PC-3 (cell line): ENCODE data around the gene ADGRV1.

Experiments
- EZH2 ChIP-seq: fragments of 300-600 bp; sonication (generic); IDR thresholded peaks from one replicate; pipeline ENCODE4 v1.6.1; 2017; ENCODE audit warnings: antibody characterized with exemption, mild to moderate bottlenecking, low read length; ENCODE audit not compliant: unreplicated experiment
- TF ChIP-seq, protein P1 (sequence below): fragments of 300-600 bp; sonication (generic); conservative IDR thresholded peaks from 2 replicates; pipeline ENCODE4 v1.5.1; 2017; ENCODE audit warnings: antibody characterized with exemption, low read depth, mild to moderate bottlenecking, low read length

DNA sequence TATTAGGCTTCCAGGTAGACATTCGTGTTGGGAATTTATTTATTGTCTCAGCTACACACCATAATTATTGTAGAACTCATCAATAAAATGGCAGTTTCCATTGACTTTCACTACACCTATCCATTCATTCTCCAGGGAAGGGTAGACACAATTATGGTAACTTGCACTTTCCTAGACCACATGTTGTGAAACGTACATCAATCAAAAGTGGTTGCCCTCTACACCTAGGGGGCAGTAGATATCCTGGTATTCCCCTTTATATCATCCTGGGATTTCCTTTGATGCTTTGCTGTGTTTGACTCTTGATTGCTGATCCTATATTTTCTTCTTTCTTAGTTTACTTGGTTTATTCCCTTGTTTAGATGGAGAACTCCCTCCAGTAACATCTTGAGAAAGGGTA lies 47.9 kb downstream of the ADGRV1 start:
- TF ChIP-seq, protein P1, sequence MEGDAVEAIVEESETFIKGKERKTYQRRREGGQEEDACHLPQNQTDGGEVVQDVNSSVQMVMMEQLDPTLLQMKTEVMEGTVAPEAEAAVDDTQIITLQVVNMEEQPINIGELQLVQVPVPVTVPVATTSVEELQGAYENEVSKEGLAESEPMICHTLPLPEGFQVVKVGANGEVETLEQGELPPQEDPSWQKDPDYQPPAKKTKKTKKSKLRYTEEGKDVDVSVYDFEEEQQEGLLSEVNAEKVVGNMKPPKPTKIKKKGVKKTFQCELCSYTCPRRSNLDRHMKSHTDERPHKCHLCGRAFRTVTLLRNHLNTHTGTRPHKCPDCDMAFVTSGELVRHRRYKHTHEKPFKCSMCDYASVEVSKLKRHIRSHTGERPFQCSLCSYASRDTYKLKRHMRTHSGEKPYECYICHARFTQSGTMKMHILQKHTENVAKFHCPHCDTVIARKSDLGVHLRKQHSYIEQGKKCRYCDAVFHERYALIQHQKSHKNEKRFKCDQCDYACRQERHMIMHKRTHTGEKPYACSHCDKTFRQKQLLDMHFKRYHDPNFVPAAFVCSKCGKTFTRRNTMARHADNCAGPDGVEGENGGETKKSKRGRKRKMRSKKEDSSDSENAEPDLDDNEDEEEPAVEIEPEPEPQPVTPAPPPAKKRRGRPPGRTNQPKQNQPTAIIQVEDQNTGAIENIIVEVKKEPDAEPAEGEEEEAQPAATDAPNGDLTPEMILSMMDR = peak; percentile 86
- no peak for TF ChIP-seq EZH2
